ENCODE data around the gene EIF5AL1. TPM values are rescaled to one million over a fixed set of nuclear protein-coding genes. Genes with fewer than 3 reads are reported as not detected.

The EIF5AL1 gene
- total and polyA plus RNA-seq, 9 of the 15 experiments (the other 6 are each of a cell fraction or from before 2014, with no cell fraction given): 0.03 to 3.4 (median 0.53) TPM; not detected in 1

GRCh38 chr10:79559726-79560125, 47.4 kb downstream of the EIF5AL1 start:
- in situ Hi-C loops (cut with MboI) (loop anchor here (5.0 to 10.0 kb wide), 2 partner anchors 53 to 375 kb away; partner anchors contain the start of gene SFTPA1), intact Hi-C loops (cut with micrococcal nuclease) (loop anchor here (5.0 kb wide), 1 partner anchor 488 kb away; no protein-coding TSS in a partner anchor)
- no TSS peak for BruUV-seq (replicated peaks)
- Histone ChIP-seq H3K4me3 (no peak overlapping the region), H3K9ac (ENCODE audit: insufficient read depth in 1 of 2, low read depth in 2 of 2, low read length in 2 of 2) (no peak overlapping the region), H3K36me3 (ENCODE audit: control insufficient read depth, insufficient read depth, low read length) (no peaks in the 10 kb centered on the region), H2AFZ (ENCODE audit: low read depth, low read length) (no peak overlapping the region), H3K4me2 (ENCODE audit: insufficient read depth, low read length) (no peak overlapping the region), H3K79me2 (ENCODE audit: control insufficient read depth, insufficient read depth, low read length) (no peaks in the 10 kb centered on the region), H3K4me1 (replicated peaks in 1 of 2; ENCODE audit: control insufficient read depth in 2 of 2, insufficient read depth in 2 of 2, low read length in 2 of 2) (peaks cover 0 to 5% of the 10 kb centered on the region in 2 experiments; a peak in 1 of 5 replicates), H3K9me1 (ENCODE audit: control insufficient read depth, insufficient read depth, low read length) (no peaks in the 10 kb centered on the region), H4K20me1 (replicated peaks; ENCODE audit: control insufficient read depth, insufficient read depth, low read length) (peaks cover 4% of the 10 kb centered on the region; the same call in 1 of the 2 replicates), H3K27me3 (ENCODE audit: control insufficient read depth in 2 of 2, insufficient read depth in 2 of 2, low read length in 2 of 2) (peaks cover 4 to 39% of the 10 kb centered on the region in 2 experiments; a peak in 3 of 5 replicates), H3K27ac (ENCODE audit: extremely low read depth, low read depth, low read length) (no peak overlapping the region), H3K9me3 (replicated peaks; ENCODE audit: control insufficient read depth, insufficient read depth, low read depth, low read length) (no peaks in the 10 kb centered on the region)
- TF ChIP-seq EGR1 (conservative IDR thresholded peaks at IDR 0.05): no peak
- no peak for TF ChIP-seq ZNF780A (CRISPR knock-in tag; IDR thresholded peaks at IDR 0.05)
- 0 out of 2 replicates have a peak, but pooled peaks have one; percentile 14 for TF ChIP-seq JUN (IDR thresholded peaks at IDR 0.05; ENCODE audit: borderline replicate concordance, low read depth, low read length)
- TF ChIP-seq JUN (CRISPR knock-in tag; IDR thresholded peaks at IDR 0.05; ENCODE audit: borderline replicate concordance): no peak
- POLR2A ChIA-PET: no interaction called here
- DNase-seq (ENCODE audit: extremely low read depth in 1 of 4, low spot score in 3 of 4): no peak
- no peak for ATAC-seq
- no peak for FAIRE-seq
- CTCF ChIA-PET (ENCODE audit: low intra/inter-chr PET ratio): no interaction called here
- 0% methylated on average over 2 of the region's 2 CpGs for whole genome bisulfite sequencing (ENCODE audit: insufficient coverage, low coverage, missing lambda C conversion rate)

- Histone ChIP-seq H3K4me1 (replicated peaks in 1 of 2; ENCODE audit: control insufficient read depth in 2 of 2, insufficient read depth in 2 of 2, low read length in 2 of 2) (peaks cover 0 to 5% of the 10 kb centered on the region in 2 experiments; a peak in 1 of 5 replicates), H3K79me2 (ENCODE audit: control insufficient read depth, insufficient read depth, low read length) (no peaks in the 10 kb centered on the region), H3K9me3 (replicated peaks; ENCODE audit: control insufficient read depth, insufficient read depth, low read depth, low read length) (no peaks in the 10 kb centered on the region), H3K4me3 (no peak within 1 kb of the TSS), H3K27ac (ENCODE audit: extremely low read depth, low read depth, low read length) (no peak within 1 kb of the TSS), H3K36me3 (ENCODE audit: control insufficient read depth, insufficient read depth, low read length) (no peaks in the 10 kb centered on the region), H4K20me1 (replicated peaks; ENCODE audit: control insufficient read depth, insufficient read depth, low read length) (peaks cover 4% of the 10 kb centered on the region; the same call in 1 of the 2 replicates), H3K9me1 (ENCODE audit: control insufficient read depth, insufficient read depth, low read length) (no peaks in the 10 kb centered on the region), H3K27me3 (ENCODE audit: control insufficient read depth in 2 of 2, insufficient read depth in 2 of 2, low read length in 2 of 2) (peaks cover 4 to 38% of the 10 kb centered on the region in 2 experiments; a peak in 3 of 5 replicates), H3K9ac (ENCODE audit: insufficient read depth in 1 of 2, low read depth in 2 of 2, low read length in 2 of 2) (no peak within 1 kb of the TSS), H3K4me2 (ENCODE audit: insufficient read depth, low read length) (no peak within 1 kb of the TSS), H2AFZ (ENCODE audit: low read depth, low read length) (no peak within 1 kb of the TSS)
- FAIRE-seq: no peak
- CTCF ChIA-PET (ENCODE audit: low intra/inter-chr PET ratio): no interaction called here
- ATAC-seq: no peak
- POLR2A ChIA-PET: no interaction called here
- BruUV-seq (replicated peaks): no TSS peak
- 0% methylated on average over 1 of the region's 1 CpG for WGBS (ENCODE audit: insufficient coverage, low coverage, missing lambda C conversion rate)
- no peak for DNase-seq (ENCODE audit: extremely low read depth in 1 of 4, low spot score in 3 of 4)
- intact Hi-C loops (cut with micrococcal nuclease): loop anchor here (5.0 kb wide), 1 partner anchor 487 kb away; no protein-coding TSS in a partner anchor
- in situ Hi-C loops (cut with MboI): loop anchor here (10.0 kb wide), 1 partner anchor 375 kb away; no protein-coding TSS in a partner anchor
- TF ChIP-seq SNRNP70 (optimal IDR thresholded peaks at IDR 0.05; ENCODE audit: low read depth, low read length) (no peak), CREB3L1 (IDR thresholded peaks at IDR 0.05; ENCODE audit: borderline replicate concordance, low read depth) (no peak), GTF3C2 (IDR thresholded peaks at IDR 0.05; ENCODE audit: borderline replicate concordance, extremely low read depth, insufficient read length) (no peak), PURB (CRISPR knock-in tag; IDR thresholded peaks at IDR 0.05; ENCODE audit: low read depth) (no peak), CBX8 (IDR thresholded peaks at IDR 0.05; ENCODE audit: borderline replicate concordance, extremely low read depth, low read depth, low read length, poor library complexity, severe bottlenecking) (no peak), E2F3 (CRISPR knock-in tag; IDR thresholded peaks at IDR 0.05) (no peak)
Measured at GRCh38 chr10:79560160-79560709, 47.9 kb downstream of the EIF5AL1 start, which contains the start of gene SFTPA2. Gene SFTPA2 (minus strand): TSS chr10:79560407. CDS start chr10:79559483, 924 bp downstream.
